GM10248 (cell line): ENCODE data around the gene IPO8.
"Not testable (repeated sequence)": the region's sequence is repeated elsewhere in the genome, so short reads cannot be mapped to it uniquely, and the experiment has no call there.

Experiments
- CTCF ChIA-PET: fragments of 300-600 bp; sonication (Branson Sonifier 250); formaldehyde crosslinking; extraction: SDS; loops from one replicate; lab custom pipeline; 2021; ENCODE audit warnings: antibody characterized with exemption; lab: Yijun Ruan, JAX
- POLR2A ChIA-PET: fragments of 350-650 bp; sonication (Branson Sonifier 250); formaldehyde crosslinking; extraction: SDS; loops from one replicate; lab custom pipeline; 2020; ENCODE audit warnings: antibody characterized with exemption; lab: Yijun Ruan, JAX
- DNase-seq: peaks from one replicate; pipeline ENCODE4 v3.0.0; 2012; ENCODE audit errors: extremely low spot score
- TF ChIP-seq, protein P1 (sequence below): IDR thresholded peaks from 2 replicates; pipeline ENCODE4 v1.5.1; 2012; ENCODE audit warnings: mild to moderate bottlenecking, low read depth; ENCODE audit errors: extremely low read depth, missing control alignments, control extremely low read depth

The IPO8 gene

DNA sequence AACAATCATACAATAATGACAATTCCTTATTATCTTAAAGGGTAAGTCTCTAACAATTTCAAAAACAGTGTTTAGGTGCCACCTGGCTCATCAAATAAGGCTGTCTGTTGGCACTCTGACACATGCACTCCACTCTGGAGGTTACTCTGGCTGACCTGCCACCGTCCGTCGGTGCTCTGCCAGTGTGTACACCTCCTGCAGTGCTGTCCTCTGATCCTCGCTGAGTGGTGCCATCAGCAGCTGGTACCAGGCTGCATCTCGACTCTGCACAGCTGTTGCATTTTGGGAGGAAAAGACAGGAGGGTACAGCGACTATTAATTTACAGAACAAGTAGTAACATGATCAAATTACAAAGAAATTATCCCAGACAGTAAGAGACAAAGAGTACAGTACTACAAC, 63.9 kb downstream of the IPO8 start:
- DNase-seq = no peak
- TF ChIP-seq, protein P1, sequence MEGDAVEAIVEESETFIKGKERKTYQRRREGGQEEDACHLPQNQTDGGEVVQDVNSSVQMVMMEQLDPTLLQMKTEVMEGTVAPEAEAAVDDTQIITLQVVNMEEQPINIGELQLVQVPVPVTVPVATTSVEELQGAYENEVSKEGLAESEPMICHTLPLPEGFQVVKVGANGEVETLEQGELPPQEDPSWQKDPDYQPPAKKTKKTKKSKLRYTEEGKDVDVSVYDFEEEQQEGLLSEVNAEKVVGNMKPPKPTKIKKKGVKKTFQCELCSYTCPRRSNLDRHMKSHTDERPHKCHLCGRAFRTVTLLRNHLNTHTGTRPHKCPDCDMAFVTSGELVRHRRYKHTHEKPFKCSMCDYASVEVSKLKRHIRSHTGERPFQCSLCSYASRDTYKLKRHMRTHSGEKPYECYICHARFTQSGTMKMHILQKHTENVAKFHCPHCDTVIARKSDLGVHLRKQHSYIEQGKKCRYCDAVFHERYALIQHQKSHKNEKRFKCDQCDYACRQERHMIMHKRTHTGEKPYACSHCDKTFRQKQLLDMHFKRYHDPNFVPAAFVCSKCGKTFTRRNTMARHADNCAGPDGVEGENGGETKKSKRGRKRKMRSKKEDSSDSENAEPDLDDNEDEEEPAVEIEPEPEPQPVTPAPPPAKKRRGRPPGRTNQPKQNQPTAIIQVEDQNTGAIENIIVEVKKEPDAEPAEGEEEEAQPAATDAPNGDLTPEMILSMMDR = no peak
- ChIA-PET CTCF (interaction anchor here (1.2 kb wide), 2 partner anchors 9 to 31 kb away, joined by 3 to 5 read pairs; no protein-coding TSS in a partner anchor), POLR2A (no interaction called here)

DNA sequence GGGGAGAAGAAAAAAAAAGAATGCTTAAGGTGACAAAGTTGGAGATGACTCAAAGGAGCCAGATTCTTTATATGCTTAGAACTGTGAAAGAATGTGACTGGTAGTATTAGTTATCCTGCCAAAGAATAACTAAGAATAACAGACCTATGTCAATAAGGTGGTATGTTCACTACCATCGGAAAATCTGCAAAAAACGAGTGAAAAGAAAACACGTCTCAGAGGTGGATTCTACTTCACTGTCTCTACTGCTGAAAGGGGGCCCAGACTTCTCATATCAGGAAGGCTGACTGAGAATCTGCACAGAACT, 64.7 kb downstream of the IPO8 start:
- no peak for DNase-seq
- POLR2A ChIA-PET = no interaction called here
- CTCF ChIA-PET = interaction anchor here (1.2 kb wide), 1 partner anchor 32 kb away, joined by 3 read pairs; no protein-coding TSS in a partner anchor

DNA sequence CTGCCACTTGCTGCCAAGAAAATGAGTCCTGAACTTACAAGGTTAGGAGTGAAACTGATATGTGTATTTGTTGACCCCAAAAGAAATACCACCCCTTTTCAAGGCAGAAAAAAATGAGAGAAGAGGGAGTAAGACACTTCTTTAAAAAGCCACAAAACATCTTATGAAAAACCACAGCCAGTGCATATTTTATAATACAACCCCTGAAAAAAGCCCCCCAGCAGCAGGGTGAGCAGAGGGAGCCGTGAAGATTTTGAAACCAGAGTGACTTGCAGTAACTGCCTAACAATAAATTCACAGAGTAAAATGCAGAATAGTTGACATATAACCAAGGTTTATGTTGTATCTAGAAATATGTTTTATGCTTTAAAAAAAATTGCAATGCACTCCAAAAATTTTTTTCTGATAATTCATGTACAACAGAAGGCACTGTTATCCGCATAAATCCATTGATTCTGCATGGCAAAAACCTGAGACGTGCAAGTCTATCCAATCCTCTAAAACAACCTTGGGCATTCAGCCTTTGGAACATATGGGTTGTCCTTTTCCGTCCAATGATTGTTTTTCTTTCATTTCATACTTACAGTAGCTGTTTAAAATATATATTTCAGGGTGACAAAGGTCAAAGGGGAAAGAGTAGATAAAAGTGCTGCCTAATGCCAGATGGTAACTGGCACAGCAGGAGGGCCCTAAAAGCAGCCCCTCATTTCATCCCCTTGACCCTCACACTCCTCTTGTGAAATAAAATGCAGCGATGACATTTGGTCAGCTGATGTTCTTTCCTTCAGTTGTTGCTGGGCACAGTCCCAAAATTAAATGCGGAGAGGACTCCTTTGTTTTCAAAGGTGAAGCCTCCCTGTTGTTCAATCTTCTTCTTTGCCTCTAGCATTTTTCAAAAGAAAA, 65.3 kb downstream of the IPO8 start:
- CTCF ChIA-PET = interaction anchor here (1.6 kb wide), 1 partner anchor 14 kb away, joined by 7 read pairs; no protein-coding TSS in a partner anchor
- TF ChIP-seq, protein P1 = no peak
- no peak for DNase-seq
- POLR2A ChIA-PET = no interaction called here

More for the DNA sequence above, 64.7 kb downstream of the IPO8 start:
- TF ChIP-seq, protein P1 = no peak

- ChIA-PET CTCF (interaction anchor here (0.8 kb wide), 1 partner anchor 14 kb away, joined by 3 read pairs; no protein-coding TSS in a partner anchor), POLR2A (no interaction called here)
- no peak for DNase-seq
- TF ChIP-seq, protein P1 = no peak
Observed at GRCh38 chr12:30626847-30627246, 68.8 kb downstream of the IPO8 start.

DNA sequence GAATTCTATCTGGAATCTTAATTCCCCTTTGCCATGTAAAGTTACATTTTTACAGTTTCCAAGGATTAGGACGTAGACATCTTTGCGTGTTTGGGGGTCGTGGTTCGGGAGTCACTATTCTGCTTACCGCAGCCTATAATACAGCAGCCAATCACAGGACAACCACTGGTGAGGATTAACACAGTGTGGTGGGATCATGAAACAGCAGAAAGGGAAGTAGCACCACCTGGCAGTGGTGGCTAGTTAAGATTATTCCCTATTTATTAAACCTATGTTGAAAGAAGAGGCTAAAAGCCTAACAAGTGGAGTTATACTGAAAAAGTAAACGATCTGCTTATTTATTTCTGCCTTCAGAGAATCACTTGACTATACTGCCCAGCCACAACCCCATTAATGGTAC, 71.7 kb downstream of the IPO8 start:
- TF ChIP-seq, protein P1 = no peak
- DNase-seq = no peak
- POLR2A ChIA-PET = no interaction called here
- CTCF ChIA-PET = no interaction called here

GRCh38 chr12:30622509-30622908, 73.2 kb downstream of the IPO8 start:
- ChIA-PET POLR2A (no interaction called here), CTCF (no interaction called here)
- peak; percentile 15 for DNase-seq
- TF ChIP-seq, protein P1 = no peak

DNA sequence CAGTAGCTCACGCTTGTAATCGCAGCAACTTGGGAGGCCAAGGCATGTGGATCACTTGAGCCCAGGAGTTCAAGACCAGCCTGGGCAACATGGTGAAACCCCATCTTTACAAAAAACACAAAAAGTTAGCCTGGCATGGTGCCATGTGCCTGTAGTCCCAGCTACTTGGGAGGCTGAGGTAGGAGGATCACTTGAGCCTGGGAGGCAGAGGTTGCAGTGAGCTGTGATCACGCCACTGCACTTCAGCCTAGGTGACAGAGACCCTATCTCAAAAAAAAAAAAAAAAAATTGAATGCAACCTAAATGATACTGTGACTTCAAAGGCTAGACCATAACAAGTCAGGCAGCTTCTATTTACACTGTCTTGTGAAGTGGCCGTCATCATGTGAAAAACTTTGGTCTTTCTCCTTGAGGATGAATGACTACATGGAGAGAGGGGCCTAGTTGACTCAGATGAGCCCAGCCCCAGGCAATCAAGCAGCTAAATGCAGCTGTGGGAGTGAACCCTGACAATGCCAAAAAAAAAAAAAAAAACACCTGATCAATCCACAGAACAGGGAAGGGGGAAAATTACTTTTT, 73.9 kb downstream of the IPO8 start:
- POLR2A ChIA-PET, CTCF ChIA-PET: not testable (repeated sequence)

More for the DNA sequence above, 73.9 kb downstream of the IPO8 start:
- DNase-seq = not testable (repeated sequence)
